Fibroblast of peridontal ligament (primary cell): ENCODE data around the gene ZNF524.
A peak's percentile ranks its signal among the peaks of the same experiment; 100 is the strongest.

Experiments used
- DNase-seq: peaks from one replicate; pipeline ENCODE4 v3.0.0-alpha.2; 2010; ENCODE audit errors: extremely low read depth

Gene ZNF524

GRCh38 chr19:55642153-55643002 is 42.3 kb downstream of the ZNF524 start:
- no peak for DNase-seq

- peak; percentile 67 for DNase-seq
Observed at GRCh38 chr19:55643003-55643886, 43.2 kb downstream of the ZNF524 start, which contains the start of gene ZNF581. ZNF581 (plus strand) TSS chr19:55643649; CDS start chr19:55644572, 923 bp downstream.

- no peak for DNase-seq
Observed at GRCh38 chr19:55643887-55644176, 43.7 kb downstream of the ZNF524 start.

- no peak for DNase-seq
Observed at GRCh38 chr19:55644191-55644833, 44.2 kb downstream of the ZNF524 start.

- no peak for DNase-seq
Observed at GRCh38 chr19:55644842-55645511, 44.9 kb downstream of the ZNF524 start.

- no peak for DNase-seq
Observed at GRCh38 chr19:55645512-55645881, 45.4 kb downstream of the ZNF524 start.

- DNase-seq: no peak
Observed at GRCh38 chr19:55646889-55647731, 47.0 kb downstream of the ZNF524 start.

GRCh38 chr19:55647732-55648584 is 47.9 kb downstream of the ZNF524 start, which contains the start of gene CCDC106:
CCDC106 (plus strand) TSS chr19:55648212; CDS start chr19:55649047, 835 bp downstream.
- DNase-seq: peak; percentile 61

GRCh38 chr19:55648585-55649267 is 48.6 kb downstream of the ZNF524 start:
- DNase-seq: no peak

GRCh38 chr19:55649268-55650125 is 49.4 kb downstream of the ZNF524 start:
- no peak for DNase-seq

- DNase-seq: no peak
Observed at GRCh38 chr19:55650126-55650557, 50.1 kb downstream of the ZNF524 start.

- DNase-seq: no peak
Observed at GRCh38 chr19:55650602-55651230, 50.6 kb downstream of the ZNF524 start.

- DNase-seq: no peak
Observed at GRCh38 chr19:55651236-55651635, 51.1 kb downstream of the ZNF524 start.

GRCh38 chr19:55652311-55653128 is 52.4 kb downstream of the ZNF524 start:
- DNase-seq: no peak
